HEK293 (cell line): ENCODE measurements around the gene GADD45G.

ENCODE experiments used
- KLF8 ChIP-seq: fragments of 450-650 bp; formaldehyde crosslinking; IDR thresholded peaks from 2 replicates; pipeline ENCODE4 v1.5.1; 2016; ENCODE audit warnings: missing biosample characterization, missing genetic modification characterization
- MYNN ChIP-seq: fragments of 450-650 bp; formaldehyde crosslinking; IDR thresholded peaks from 2 replicates; pipeline ENCODE4 v1.5.1; 2016; ENCODE audit warnings: missing biosample characterization, missing genetic modification characterization, borderline replicate concordance
- TCF7L2 ChIP-seq: IDR thresholded peaks from 2 replicates; pipeline ENCODE4 v1.6.1; 2011; ENCODE audit warnings: low read depth, mild to moderate bottlenecking, inconsistent platforms, low read length, moderate library complexity, borderline replicate concordance
- TF ChIP-seq, protein P1 (sequence below): fragments of 450-650 bp; formaldehyde crosslinking; IDR thresholded peaks from 2 replicates; pipeline ENCODE4 v1.5.1; 2016; ENCODE audit warnings: missing biosample characterization, missing genetic modification characterization
- TF ChIP-seq, protein P2 (sequence below): sonication (generic); formaldehyde crosslinking; IDR thresholded peaks from 2 replicates; pipeline ENCODE4 v1.8.1; 2022; ENCODE audit warnings: mild to moderate bottlenecking, moderate library complexity, missing genetic modification reagents
- TF ChIP-seq, protein P3 (sequence below): fragments of 450-650 bp; formaldehyde crosslinking; IDR thresholded peaks from 2 replicates; pipeline ENCODE4 v1.5.1; 2016; ENCODE audit warnings: missing biosample characterization, missing genetic modification characterization

DNA sequence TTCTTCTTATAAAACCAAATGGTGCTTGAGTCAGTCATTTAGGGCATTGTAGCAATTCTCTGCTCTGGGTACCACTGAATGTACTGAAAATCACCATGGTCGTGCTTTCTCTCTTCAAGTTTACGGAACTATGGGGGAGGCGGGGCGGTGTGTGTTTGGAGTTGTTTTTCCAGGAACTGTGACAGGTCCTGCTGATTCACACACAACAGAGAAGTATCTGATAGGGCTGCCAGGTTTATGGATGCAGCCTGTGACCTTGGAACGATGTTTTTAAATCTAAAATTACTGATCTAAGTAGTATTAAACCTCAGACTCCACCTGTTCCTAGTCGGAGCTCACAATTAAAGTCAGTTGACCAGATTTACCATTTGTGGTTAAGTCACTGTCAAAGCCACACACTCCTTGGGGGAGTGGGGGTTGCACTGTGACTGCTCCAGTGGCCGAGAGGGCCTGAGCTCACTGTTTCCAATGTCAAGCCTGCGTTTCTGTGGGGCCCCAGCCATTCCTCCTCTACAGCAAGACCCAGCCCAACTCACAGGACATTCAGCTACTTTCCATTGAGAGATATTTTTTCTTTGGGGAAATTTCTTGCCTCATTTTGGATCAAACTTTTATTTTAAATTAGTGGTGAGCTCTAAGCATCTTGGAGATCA is 44.4 kb downstream of the GADD45G start:
- TF ChIP-seq, protein P1, sequence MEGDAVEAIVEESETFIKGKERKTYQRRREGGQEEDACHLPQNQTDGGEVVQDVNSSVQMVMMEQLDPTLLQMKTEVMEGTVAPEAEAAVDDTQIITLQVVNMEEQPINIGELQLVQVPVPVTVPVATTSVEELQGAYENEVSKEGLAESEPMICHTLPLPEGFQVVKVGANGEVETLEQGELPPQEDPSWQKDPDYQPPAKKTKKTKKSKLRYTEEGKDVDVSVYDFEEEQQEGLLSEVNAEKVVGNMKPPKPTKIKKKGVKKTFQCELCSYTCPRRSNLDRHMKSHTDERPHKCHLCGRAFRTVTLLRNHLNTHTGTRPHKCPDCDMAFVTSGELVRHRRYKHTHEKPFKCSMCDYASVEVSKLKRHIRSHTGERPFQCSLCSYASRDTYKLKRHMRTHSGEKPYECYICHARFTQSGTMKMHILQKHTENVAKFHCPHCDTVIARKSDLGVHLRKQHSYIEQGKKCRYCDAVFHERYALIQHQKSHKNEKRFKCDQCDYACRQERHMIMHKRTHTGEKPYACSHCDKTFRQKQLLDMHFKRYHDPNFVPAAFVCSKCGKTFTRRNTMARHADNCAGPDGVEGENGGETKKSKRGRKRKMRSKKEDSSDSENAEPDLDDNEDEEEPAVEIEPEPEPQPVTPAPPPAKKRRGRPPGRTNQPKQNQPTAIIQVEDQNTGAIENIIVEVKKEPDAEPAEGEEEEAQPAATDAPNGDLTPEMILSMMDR (tag by site-specific recombination), result no peak
- TF ChIP-seq TCF7L2 (no peak), KLF8 (tag by site-specific recombination) (no peak), MYNN (no peak)
- TF ChIP-seq, protein P2, sequence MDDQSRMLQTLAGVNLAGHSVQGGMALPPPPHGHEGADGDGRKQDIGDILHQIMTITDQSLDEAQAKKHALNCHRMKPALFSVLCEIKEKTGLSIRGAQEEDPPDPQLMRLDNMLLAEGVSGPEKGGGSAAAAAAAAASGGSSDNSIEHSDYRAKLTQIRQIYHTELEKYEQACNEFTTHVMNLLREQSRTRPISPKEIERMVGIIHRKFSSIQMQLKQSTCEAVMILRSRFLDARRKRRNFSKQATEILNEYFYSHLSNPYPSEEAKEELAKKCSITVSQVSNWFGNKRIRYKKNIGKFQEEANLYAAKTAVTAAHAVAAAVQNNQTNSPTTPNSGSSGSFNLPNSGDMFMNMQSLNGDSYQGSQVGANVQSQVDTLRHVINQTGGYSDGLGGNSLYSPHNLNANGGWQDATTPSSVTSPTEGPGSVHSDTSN (CRISPR knock-in tag), result no peak
- TF ChIP-seq, protein P3, sequence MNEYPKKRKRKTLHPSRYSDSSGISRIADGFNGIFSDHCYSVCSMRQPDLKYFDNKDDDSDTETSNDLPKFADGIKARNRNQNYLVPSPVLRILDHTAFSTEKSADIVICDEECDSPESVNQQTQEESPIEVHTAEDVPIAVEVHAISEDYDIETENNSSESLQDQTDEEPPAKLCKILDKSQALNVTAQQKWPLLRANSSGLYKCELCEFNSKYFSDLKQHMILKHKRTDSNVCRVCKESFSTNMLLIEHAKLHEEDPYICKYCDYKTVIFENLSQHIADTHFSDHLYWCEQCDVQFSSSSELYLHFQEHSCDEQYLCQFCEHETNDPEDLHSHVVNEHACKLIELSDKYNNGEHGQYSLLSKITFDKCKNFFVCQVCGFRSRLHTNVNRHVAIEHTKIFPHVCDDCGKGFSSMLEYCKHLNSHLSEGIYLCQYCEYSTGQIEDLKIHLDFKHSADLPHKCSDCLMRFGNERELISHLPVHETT (tag by site-specific recombination), result no peak
